Right lung (tissue), 5 donors: ENCODE measurements around the gene HIGD1C. TPM values are rescaled to one million over a fixed set of nuclear protein-coding genes. Genes with fewer than 3 reads are reported as not detected.
"Not testable (repeated sequence)": the region's sequence is repeated elsewhere in the genome, so short reads cannot be mapped to it uniquely, and the experiment has no call there.

Source experiments
- DNase-seq, 2 donors: peaks; one replicate each; pipeline ENCODE4 v3.0.0-alpha.2; 2013
- polyA plus RNA-seq, 5 donors: library from polyadenylated mRNA; unstranded; fragments of 120-200 nt; gene quantifications; one replicate each; pipeline versions ENCODE4 v1.2.1 to v1.2.3, GENCODE V29; 2013; ENCODE audit warnings: inconsistent platforms in 1 of 5, low replicate concordance in 1 of 5; ENCODE audit not compliant: insufficient read length in 5 of 5, insufficient read depth in 1 of 5

Gene HIGD1C
- polyA plus RNA-seq, 5 donors, result 0.78 to 0.90 TPM; not detected in 3

- no peak for DNase-seq
Observed at GRCh38 chr12:50984586-50985298, 32.4 kb downstream of the HIGD1C start.

- no peak for DNase-seq
Observed at GRCh38 chr12:50985322-50985721, 33.0 kb downstream of the HIGD1C start.

- peak; percentile 59 to 63 for DNase-seq
Observed at GRCh38 chr12:50986966-50987737, 34.8 kb downstream of the HIGD1C start.

GRCh38 chr12:50988051-50988450 is 35.7 kb downstream of the HIGD1C start:
- no peak for DNase-seq

- no peak for DNase-seq
Observed at GRCh38 chr12:50988871-50989270, 36.5 kb downstream of the HIGD1C start.

- no peak for DNase-seq
Observed at GRCh38 chr12:50990147-50990727, 37.9 kb downstream of the HIGD1C start.

GRCh38 chr12:50990791-50991190 is 38.4 kb downstream of the HIGD1C start:
- no peak for DNase-seq

GRCh38 chr12:50991291-50991690 is 38.9 kb downstream of the HIGD1C start:
- no peak for DNase-seq

GRCh38 chr12:50992819-50993218 is 40.5 kb downstream of the HIGD1C start:
- DNase-seq, result no peak

GRCh38 chr12:50999093-50999492 is 46.7 kb downstream of the HIGD1C start:
- DNase-seq, result no peak

- DNase-seq, result no peak
Observed at GRCh38 chr12:51000245-51000644, 47.9 kb downstream of the HIGD1C start.

- no peak for DNase-seq
Observed at GRCh38 chr12:51001799-51002198, 49.5 kb downstream of the HIGD1C start.

GRCh38 chr12:51004504-51004903 is 52.2 kb downstream of the HIGD1C start:
- no peak for DNase-seq

- DNase-seq, result no peak
Observed at GRCh38 chr12:51005030-51005429, 52.7 kb downstream of the HIGD1C start.

GRCh38 chr12:51005671-51006070 is 53.3 kb downstream of the HIGD1C start:
- DNase-seq, result peak; percentile 25 to 32

GRCh38 chr12:51008329-51009055 is 56.1 kb downstream of the HIGD1C start:
- DNase-seq, result no peak

GRCh38 chr12:51009056-51009440 is 56.7 kb downstream of the HIGD1C start:
- no peak for DNase-seq

GRCh38 chr12:51011955-51012354 is 59.6 kb downstream of the HIGD1C start:
- DNase-seq, result no peak

GRCh38 chr12:51012570-51013236 is 60.4 kb downstream of the HIGD1C start:
- DNase-seq, result no peak

- no peak for DNase-seq
Observed at GRCh38 chr12:51013441-51013840, 61.1 kb downstream of the HIGD1C start.

GRCh38 chr12:51014467-51014866 is 62.1 kb downstream of the HIGD1C start:
- DNase-seq, result not testable (repeated sequence)

- no peak for DNase-seq
Observed at GRCh38 chr12:51017452-51017851, 65.1 kb downstream of the HIGD1C start.
